ENCODE measurements around the gene IFT81.

Gene IFT81

GRCh38 chr12:110165540-110166159 is 41.5 kb downstream of the IFT81 start:
- DNase-seq = no peak

DNA sequence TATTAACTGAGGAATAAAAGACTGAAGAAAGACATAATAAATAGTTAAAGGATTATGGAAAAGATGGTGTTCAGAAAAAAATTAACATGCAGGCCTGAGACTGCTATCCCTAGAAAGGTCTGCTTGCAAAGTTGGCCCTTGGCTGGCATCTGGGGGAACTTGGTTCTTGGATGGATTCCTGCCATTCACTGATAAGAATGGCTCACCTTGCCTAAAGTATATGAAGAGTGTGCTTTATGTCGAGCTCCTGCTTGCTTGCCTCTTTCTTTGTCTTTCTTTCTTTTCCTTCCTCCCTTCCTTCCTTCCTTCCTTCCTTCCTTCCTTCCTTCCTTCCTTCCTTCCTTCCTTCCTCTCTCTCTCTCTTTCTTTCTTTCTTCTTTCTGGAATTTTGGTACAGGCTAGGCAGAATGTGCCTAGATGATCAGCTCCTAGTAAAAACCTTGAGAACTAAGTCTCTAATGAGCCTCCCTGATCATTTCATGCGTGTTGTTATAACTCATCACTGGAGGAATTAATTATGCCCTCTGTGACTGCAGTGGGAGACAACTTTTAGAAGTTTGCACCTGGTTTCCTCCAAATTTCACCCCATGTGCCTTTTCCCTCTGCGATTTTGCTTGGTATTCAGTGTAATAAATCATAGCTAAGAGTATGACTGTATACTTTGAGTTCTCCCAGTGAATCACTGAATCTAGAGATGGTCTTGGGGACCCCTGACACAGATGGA is 44.7 kb downstream of the IFT81 start:
- DNase-seq = no peak

- DNase-seq = no peak
Measured at GRCh38 chr12:110170535-110171185, 46.5 kb downstream of the IFT81 start.

GRCh38 chr12:110171186-110171538 is 47.0 kb downstream of the IFT81 start:
- no peak for DNase-seq

DNA sequence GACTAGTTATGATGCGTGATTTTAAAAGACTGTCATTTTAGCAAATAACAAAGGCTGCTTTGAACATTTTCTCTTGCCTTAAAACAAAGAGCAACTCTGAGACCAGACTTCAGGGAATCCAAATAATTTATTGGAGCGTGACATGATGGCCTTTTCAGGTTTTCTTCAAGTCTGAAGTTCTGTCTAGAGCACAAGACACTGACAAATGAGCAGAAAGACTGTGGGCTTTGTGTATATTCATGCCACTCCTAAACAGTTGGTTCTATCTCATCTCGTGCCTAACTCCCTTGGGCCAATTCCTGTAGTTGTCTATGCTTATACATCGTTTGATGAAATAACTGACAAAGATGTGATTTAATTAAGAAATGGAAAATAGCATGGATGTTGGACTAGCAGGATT is 47.5 kb downstream of the IFT81 start:
- no peak for DNase-seq

DNA sequence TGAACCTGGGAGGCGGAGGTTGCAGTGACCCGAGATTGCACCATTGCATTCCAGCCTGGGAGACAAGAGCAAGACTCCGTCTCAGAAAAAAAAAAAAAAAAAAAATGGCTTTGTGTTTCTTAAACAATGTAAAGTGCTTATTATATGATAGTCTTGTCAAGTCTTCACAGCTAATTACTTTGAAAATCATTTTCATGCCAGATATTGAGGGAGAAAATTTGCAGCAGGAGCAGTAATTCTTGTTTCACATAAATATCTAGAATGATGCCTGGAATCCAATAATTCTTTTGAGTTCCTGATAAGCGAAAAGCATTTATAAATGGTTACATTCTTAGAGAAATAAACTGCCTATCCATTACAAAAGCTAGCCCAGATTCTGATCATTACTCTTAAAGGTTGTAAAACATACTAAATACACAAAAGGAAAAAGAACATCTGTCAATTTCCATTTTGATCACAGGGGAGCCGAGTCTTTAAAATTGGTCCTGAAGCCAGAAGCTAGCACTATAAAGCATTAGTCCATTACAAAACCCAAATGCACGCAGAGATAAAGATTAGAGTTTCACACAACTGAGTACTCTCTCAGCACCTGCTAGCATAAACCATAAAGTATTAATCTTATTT is 50.3 kb downstream of the IFT81 start:
- DNase-seq = no peak

DNA sequence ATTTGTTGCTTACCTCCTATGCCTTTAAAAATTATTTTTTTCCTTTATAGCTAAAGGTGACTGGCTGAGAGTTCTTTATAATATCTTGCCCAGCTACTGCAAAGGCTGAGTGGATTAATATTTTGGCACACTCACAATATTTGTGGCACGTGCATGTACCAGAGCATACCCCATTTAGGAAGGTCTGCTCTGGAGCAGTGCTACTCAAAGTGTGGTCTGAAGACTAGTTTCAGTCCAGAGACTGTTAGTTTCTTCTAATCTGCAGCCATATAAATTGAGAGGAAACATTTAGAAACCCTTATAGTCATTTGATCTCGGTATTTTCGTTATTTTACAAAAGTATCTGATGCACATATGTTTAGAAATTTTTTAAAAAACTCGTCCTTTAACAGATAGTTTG is 51.0 kb downstream of the IFT81 start:
- DNase-seq = no peak

GRCh38 chr12:110176745-110177144 is 52.6 kb downstream of the IFT81 start:
- DNase-seq = no peak

GRCh38 chr12:110179291-110179690 is 55.1 kb downstream of the IFT81 start:
- no peak for DNase-seq

- DNase-seq = no peak
Measured at GRCh38 chr12:110180591-110181005, 56.4 kb downstream of the IFT81 start.

DNA sequence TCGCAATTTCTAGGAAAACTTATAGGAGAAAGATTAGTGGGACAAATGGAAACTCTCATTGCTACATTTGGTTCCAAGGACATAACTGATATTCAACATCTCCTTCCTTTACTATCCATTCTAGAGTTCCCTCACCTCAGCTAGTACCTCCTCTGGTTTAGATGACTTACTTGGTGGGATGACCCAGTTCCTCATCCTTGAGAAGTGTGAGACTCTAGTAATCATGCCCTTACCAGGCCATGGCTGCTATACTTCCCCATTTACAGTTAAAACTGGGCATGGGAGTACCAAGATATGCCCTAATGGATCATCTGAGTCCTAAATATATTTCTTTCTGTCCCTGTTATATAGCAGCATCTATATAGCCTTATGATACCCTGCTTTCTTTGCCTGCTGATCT is 58.1 kb downstream of the IFT81 start:
- no peak for DNase-seq

DNA sequence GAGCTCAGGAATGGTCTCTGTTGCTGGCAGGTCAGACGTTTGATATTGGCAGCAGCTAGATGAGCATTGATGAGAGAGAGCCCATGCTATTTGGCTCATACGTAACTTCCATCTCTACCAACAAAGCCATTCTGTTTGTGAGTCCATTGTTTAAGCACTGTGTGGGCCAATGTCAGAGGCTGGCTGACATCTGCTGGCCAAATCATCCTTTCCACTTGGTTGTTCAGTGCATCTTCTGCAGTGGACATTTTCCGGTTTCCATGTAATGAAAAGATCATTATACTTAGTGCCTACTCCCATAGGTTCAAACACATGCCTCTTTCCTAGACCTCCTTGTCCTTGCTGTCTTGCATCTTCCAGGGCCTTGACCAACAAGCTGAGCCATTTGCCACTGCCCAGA is 59.2 kb downstream of the IFT81 start:
- no peak for DNase-seq

DNA sequence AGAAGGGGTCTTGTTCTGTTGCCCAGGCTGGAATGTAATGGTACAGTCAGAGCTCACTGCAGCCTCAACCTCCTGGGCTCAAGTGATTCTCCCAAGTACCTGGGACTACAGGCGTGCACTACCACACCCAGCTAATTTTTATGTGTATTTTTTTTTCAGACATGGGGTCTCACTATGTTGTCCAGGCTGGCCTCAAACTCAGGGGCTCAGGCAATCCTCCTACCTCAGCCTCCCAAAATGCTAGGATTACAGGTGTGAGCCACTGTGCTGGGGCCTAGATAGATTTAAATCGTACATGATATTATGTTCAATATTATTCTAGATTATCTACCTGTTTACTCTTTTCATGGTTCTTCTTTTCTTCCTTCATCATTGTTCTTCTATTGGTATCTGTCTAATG is 61.5 kb downstream of the IFT81 start:
- no peak for DNase-seq

DNA sequence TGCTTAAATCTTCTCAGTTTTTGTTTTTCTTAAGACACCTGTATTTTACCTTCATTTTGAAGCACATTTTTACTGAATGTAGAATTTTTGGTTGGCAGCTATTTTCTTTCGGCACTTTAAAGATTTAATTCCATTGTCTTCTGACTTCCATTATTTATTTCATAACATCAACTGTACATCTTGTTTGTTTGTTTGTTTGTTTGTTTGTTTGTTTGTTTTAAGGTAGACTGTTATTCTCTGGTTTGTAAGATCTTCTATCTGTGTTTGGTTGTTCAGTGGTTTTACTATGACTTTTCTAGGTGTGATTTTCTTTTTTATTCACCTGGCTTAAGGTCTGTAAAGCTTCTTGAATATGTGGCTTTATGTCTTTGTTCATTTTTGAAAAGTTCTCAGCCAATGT is 61.9 kb downstream of the IFT81 start:
- no peak for DNase-seq

GRCh38 chr12:110193196-110193595 is 69.0 kb downstream of the IFT81 start:
- no peak for DNase-seq

DNA sequence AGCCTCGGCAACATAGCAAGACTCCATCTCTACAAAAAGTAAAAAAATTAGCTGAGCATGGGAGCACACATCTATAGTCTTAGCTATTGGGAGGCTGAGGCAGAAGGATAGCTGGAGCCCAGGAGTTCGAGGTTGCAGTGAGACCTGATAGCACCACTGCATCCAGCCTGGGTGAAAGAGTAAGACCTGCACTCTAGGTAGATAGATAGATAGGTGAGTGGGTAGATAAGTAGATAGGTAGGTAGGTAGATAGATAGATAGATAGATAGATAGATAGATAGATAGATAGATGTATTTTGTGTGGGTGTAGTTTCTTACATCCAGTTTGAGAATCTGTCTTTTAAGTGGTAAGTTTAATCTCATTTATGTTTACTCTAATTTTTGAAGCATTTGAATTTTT is 72.8 kb downstream of the IFT81 start:
- DNase-seq = no peak

DNA sequence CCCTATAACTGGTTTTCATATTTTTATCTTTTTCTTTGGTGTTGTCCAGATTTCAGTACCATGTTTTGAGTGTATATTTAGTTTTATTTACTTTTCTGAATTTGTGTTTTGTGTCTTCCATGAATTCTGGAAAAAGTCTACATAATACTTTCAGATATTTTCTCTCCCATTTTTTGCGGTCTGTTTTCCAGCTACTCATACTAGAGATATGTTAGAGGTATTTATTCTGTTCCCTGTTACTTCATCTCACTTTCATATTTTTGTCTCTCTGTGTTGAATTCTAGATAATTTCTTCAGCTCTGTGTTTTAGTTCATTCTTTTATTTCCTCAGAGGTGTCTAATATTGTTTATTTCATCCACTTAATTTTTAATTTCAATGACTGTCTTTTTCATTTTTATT is 74.2 kb downstream of the IFT81 start:
- no peak for DNase-seq

- DNase-seq = no peak
Measured at GRCh38 chr12:110199339-110200123, 75.4 kb downstream of the IFT81 start.

DNA sequence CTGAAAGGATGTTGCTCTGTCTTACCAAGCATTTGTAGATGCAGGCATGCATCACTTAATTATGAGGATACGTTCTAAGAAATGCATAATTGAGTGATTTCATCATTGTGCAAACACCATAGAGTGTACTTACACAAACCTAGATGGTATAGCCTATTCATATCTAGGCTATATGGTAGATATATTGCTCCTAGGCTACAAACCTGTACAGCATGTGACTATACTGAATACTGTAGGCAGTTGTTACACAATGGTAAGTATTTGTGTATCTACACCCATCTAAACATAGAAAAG is 75.9 kb downstream of the IFT81 start:
- DNase-seq = no peak

- no peak for DNase-seq
Measured at GRCh38 chr12:110201995-110202394, 77.8 kb downstream of the IFT81 start.

DNA sequence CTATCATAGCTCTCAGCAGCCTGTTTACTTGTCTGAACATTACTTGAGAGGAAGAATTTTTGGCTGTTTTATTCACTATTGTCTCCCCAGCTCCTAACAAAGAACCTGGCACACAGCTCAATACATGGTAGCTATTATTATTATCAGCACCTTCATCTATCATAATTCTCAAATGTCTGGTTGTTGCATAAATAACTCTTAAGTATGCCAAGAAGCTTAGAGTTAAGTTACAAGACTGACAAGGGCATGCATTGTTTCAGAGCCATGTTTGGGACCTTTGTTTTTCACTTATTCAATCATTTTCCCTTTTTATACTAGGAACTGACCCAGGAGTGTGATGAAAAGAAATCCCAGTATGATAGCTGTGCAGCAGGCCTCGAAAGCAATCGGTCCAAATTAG is 79.4 kb downstream of the IFT81 start:
- no peak for DNase-seq

DNA sequence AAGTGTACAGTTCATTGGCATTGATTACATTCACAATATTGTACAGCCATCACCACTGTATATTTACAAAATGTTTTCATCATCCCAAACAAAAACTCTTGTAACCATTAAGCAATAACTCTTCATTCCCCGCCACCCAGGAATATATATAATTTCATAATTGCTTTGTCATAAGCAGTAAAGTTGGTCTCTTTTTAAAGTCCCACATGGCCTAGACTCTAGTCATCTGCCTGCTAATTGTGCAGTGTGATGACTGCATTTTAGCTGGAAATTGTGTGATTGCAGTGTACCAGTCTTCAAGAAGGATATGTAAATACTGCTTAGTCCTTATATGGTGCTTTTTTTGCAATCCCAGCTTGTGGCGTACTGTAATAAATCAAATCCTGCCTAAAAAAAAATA is 81.8 kb downstream of the IFT81 start:
- DNase-seq = no peak

Measured in activated CD4-positive, alpha-beta T cell treated with anti-CD3 and anti-CD28 coated beads for 1 hour (primary cell).